Keratinocyte (primary cell): Measurements from ENCODE around the gene CHST15. TPM values are rescaled to one million over a fixed set of nuclear protein-coding genes. Genes with fewer than 3 reads are reported as not detected.

ENCODE experiments used
- DNase-seq: peaks from one replicate; pipeline ENCODE4 v3.0.0-alpha.2; 2011; ENCODE audit warnings: low read depth, missing footprints, low spot score
- FAIRE-seq: peaks from 2 replicates; lab custom pipeline; 2011; peaks lifted over from hg19 to GRCh38; lab: Jason Lieb, UNC
- H2AFZ ChIP-seq: 2 replicates; pipeline ENCODE4 v1.6.0; 2012; ENCODE audit warnings: low read length, control low read depth, inconsistent platforms; ENCODE audit not compliant: control insufficient read depth
- H3K27ac ChIP-seq: 2 replicates; pipeline ENCODE4 v1.5.1; 2011; ENCODE audit warnings: low read length; ENCODE audit not compliant: control insufficient read depth, insufficient read depth
- H3K27me3 ChIP-seq: 3 replicates; pipeline ENCODE4 v1.6.0; 2011; ENCODE audit warnings: low read length; ENCODE audit not compliant: control insufficient read depth, insufficient read depth; ENCODE audit errors: extremely low read depth
- H3K36me3 ChIP-seq, 2 experiments: 2 replicates in 1 of 2; 3 replicates in 1 of 2; pipeline ENCODE4 v1.5.1; 2011; ENCODE audit warnings: low read length in 2 of 2, mild to moderate bottlenecking in 1 of 2; ENCODE audit not compliant: control insufficient read depth in 2 of 2, insufficient read depth in 2 of 2; ENCODE audit errors: extremely low read depth in 1 of 2
- H3K4me1 ChIP-seq: 3 replicates; pipeline ENCODE4 v1.5.1; 2011; ENCODE audit warnings: low read length; ENCODE audit not compliant: control insufficient read depth, insufficient read depth; ENCODE audit errors: extremely low read depth
- H3K4me2 ChIP-seq: 3 replicates; pipeline ENCODE4 v1.6.0; 2011; ENCODE audit warnings: low read depth, low read length; ENCODE audit not compliant: control insufficient read depth, insufficient read depth; ENCODE audit errors: extremely low read depth
- H3K4me3 ChIP-seq, 3 experiments: fragments of 200-600 bp in 1 of 3; sonication (generic) in 1 of 3; 2 replicates in 2 of 3; 3 replicates in 1 of 3; pipeline ENCODE4 v1.5.1; 2011 to 2016; ENCODE audit warnings: low read length in 3 of 3, mild to moderate bottlenecking in 3 of 3, control low read depth in 2 of 3, inconsistent platforms in 1 of 3, low read depth in 1 of 3, mixed read lengths in 1 of 3, mixed run types in 1 of 3, moderate library complexity in 1 of 3; ENCODE audit not compliant: control insufficient read depth in 2 of 3, insufficient read depth in 2 of 3; ENCODE audit errors: extremely low read depth in 1 of 3
- H3K79me2 ChIP-seq: 2 replicates; pipeline ENCODE4 v1.6.0; 2012; ENCODE audit warnings: low read length; ENCODE audit not compliant: control insufficient read depth, insufficient read depth
- H3K9ac ChIP-seq: 3 replicates; pipeline ENCODE4 v1.6.0; 2011; ENCODE audit warnings: low read length; ENCODE audit not compliant: control insufficient read depth, insufficient read depth; ENCODE audit errors: extremely low read depth
- H3K9me1 ChIP-seq: 3 replicates; pipeline ENCODE4 v1.6.0; 2011; ENCODE audit warnings: low read length; ENCODE audit not compliant: control insufficient read depth, insufficient read depth; ENCODE audit errors: extremely low read depth
- H3K9me3 ChIP-seq: 2 replicates; pipeline ENCODE4 v1.5.1; 2012; ENCODE audit warnings: low read depth, low read length; ENCODE audit not compliant: control insufficient read depth
- H4K20me1 ChIP-seq: 3 replicates; pipeline ENCODE4 v1.6.0; 2011; ENCODE audit warnings: low read length; ENCODE audit not compliant: control insufficient read depth, insufficient read depth; ENCODE audit errors: extremely low read depth
- EZH2 ChIP-seq: IDR thresholded peaks from one replicate; pipeline ENCODE4 v1.6.1; 2012; ENCODE audit warnings: inconsistent platforms, mild to moderate bottlenecking, low read length, moderate library complexity
- dilution Hi-C: fragments of 300-500 bp; cut with MboI; formaldehyde crosslinking; loops from one replicate; pipeline ENCODE4 v1.7.0; 2020; ENCODE audit warnings: low sequenced_read_pairs; ENCODE audit not compliant: extremely low pct_ligation_motif_present
- polyA plus RNA-seq, 5 experiments: library from polyadenylated mRNA; depleted of rRNA in 3 of 5; stranded (reverse) in 3 of 5; stranded (forward) in 1 of 5; unstranded in 1 of 5; fragments of >200 nt; gene quantifications; 1 replicate in 1 of 5; 2 replicates in 3 of 5; 3 replicates in 1 of 5; pipeline versions ENCODE4 v1.2.1 to v1.2.3, GENCODE V29; 2011 to 2012; ENCODE audit warnings: missing spikeins in 2 of 5, low read depth in 1 of 5, low replicate concordance in 1 of 5
- TF ChIP-seq, protein P1 (sequence below), 3 experiments: IDR thresholded peaks in 1 of 3; conservative IDR thresholded peaks in 1 of 3; optimal IDR thresholded peaks in 1 of 3; 2 replicates in 2 of 3; 3 replicates in 1 of 3; pipeline versions ENCODE3 to v1.5.1; 2011; ENCODE audit warnings: low read length in 3 of 3, mild to moderate bottlenecking in 3 of 3, moderate library complexity in 2 of 3, control low read depth in 1 of 3, inconsistent platforms in 1 of 3; ENCODE audit not compliant: insufficient read depth in 2 of 3; ENCODE audit errors: extremely low read depth in 1 of 3

Gene CHST15
- polyA plus RNA-seq, 1 donor (not counting 4 experiments of a cell fraction or from before 2014, with no cell fraction given) = 24.5 TPM

DNA sequence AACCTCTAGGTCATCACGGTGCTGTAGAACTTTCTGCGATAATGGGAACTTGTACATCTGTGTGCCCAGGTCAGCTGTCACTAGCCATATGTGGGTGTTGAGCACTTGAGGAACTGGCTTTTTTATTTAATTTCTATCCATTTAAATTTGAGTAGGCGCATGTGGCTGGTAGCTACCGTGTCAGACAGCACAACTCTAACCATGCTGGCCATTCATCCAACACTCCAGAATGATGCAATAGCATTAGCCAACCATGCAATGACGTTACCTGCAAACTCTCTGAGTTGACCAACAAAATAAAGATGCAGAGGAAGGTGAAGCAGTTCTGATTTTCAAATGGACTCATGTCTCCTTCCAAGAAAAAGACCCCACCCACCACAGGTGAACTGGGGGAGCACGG is 24.4 kb upstream of the CHST15 start:
- no peaks in the 10 kb centered on the region for H3K36me3 ChIP-seq
- FAIRE-seq = no peak
- peaks cover 9% of the 10 kb centered on the region for H3K27me3 ChIP-seq
- no peak overlapping the region for H3K4me3 ChIP-seq
- dilution Hi-C loops = no loop called here
- TF ChIP-seq, protein P1, sequence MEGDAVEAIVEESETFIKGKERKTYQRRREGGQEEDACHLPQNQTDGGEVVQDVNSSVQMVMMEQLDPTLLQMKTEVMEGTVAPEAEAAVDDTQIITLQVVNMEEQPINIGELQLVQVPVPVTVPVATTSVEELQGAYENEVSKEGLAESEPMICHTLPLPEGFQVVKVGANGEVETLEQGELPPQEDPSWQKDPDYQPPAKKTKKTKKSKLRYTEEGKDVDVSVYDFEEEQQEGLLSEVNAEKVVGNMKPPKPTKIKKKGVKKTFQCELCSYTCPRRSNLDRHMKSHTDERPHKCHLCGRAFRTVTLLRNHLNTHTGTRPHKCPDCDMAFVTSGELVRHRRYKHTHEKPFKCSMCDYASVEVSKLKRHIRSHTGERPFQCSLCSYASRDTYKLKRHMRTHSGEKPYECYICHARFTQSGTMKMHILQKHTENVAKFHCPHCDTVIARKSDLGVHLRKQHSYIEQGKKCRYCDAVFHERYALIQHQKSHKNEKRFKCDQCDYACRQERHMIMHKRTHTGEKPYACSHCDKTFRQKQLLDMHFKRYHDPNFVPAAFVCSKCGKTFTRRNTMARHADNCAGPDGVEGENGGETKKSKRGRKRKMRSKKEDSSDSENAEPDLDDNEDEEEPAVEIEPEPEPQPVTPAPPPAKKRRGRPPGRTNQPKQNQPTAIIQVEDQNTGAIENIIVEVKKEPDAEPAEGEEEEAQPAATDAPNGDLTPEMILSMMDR (optimal IDR thresholded peaks at IDR 0.05 in 1 of 3, IDR thresholded peaks at IDR 0.05 in 1 of 3, conservative IDR thresholded peaks at IDR 0.05 in 1 of 3; ENCODE audit: extremely low read depth in 1 of 3, insufficient read depth in 2 of 3, low read length in 3 of 3) = no peak
- TF ChIP-seq EZH2 = no peak
- no peaks in the 10 kb centered on the region for H3K9me1 ChIP-seq
- no peaks in the 10 kb centered on the region for H3K9me3 ChIP-seq
- DNase-seq = no peak
- H3K9ac ChIP-seq = no peak overlapping the region
- no peak overlapping the region for H3K27ac ChIP-seq
- H4K20me1 ChIP-seq = no peaks in the 10 kb centered on the region
- no peak overlapping the region for H3K4me2 ChIP-seq
- H3K4me1 ChIP-seq = no peaks in the 10 kb centered on the region
- no peak overlapping the region for H2AFZ ChIP-seq
- no peaks in the 10 kb centered on the region for H3K79me2 ChIP-seq

GRCh38 chr10:124117511-124117785 is 24.1 kb upstream of the CHST15 start:
- Histone ChIP-seq H3K36me3 (no peaks in the 10 kb centered on the region), H3K4me3 (no peak overlapping the region), H3K4me1 (no peaks in the 10 kb centered on the region), H3K9me1 (no peaks in the 10 kb centered on the region), H3K79me2 (no peaks in the 10 kb centered on the region), H3K9me3 (no peaks in the 10 kb centered on the region), H3K27me3 (peaks cover 10% of the 10 kb centered on the region), H2AFZ (no peak overlapping the region), H3K4me2 (no peak overlapping the region), H4K20me1 (no peaks in the 10 kb centered on the region), H3K9ac (no peak overlapping the region), H3K27ac (no peak overlapping the region)
- TF ChIP-seq, protein P1 (optimal IDR thresholded peaks at IDR 0.05 in 1 of 3, IDR thresholded peaks at IDR 0.05 in 1 of 3, conservative IDR thresholded peaks at IDR 0.05 in 1 of 3; ENCODE audit: extremely low read depth in 1 of 3, insufficient read depth in 2 of 3, low read length in 3 of 3) = no peak
- TF ChIP-seq EZH2 = no peak
- FAIRE-seq (no peak), DNase-seq (peak; percentile 21)
- dilution Hi-C loops = no loop called here
